GM18909 (cell line): Measurements from ENCODE around the gene RAP1B.

Experiments used
- ATAC-seq: cut with Tn5 transposase; IDR thresholded peaks from one replicate; pipeline ENCODE4 v1.9.1; 2021; ENCODE audit warnings: mild to moderate bottlenecking; ENCODE audit not compliant: unreplicated experiment, poor library complexity

Gene RAP1B

GRCh38 chr12:68611094-68611805, 551 bp downstream of the RAP1B start:
- peak; percentile 40 for ATAC-seq

- ATAC-seq = no peak
Measured at GRCh38 chr12:68611806-68612160, 1.1 kb downstream of the RAP1B start.

- no peak for ATAC-seq
Measured at GRCh38 chr12:68612202-68612601, 1.5 kb downstream of the RAP1B start.

- ATAC-seq = no peak
Measured at GRCh38 chr12:68612697-68613096, 2.0 kb downstream of the RAP1B start.

GRCh38 chr12:68613209-68613904, 2.7 kb downstream of the RAP1B start:
- no peak for ATAC-seq

- ATAC-seq = no peak
Measured at GRCh38 chr12:68614105-68614679, 3.5 kb downstream of the RAP1B start.

GRCh38 chr12:68614769-68615168, 4.1 kb downstream of the RAP1B start:
- ATAC-seq = no peak

- ATAC-seq = no peak
Measured at GRCh38 chr12:68617160-68617926, 6.6 kb downstream of the RAP1B start.

GRCh38 chr12:68619541-68619940, 8.8 kb downstream of the RAP1B start:
- no peak for ATAC-seq

GRCh38 chr12:68620519-68621471, 10.1 kb downstream of the RAP1B start:
- no peak for ATAC-seq

GRCh38 chr12:68621472-68622081, 10.9 kb downstream of the RAP1B start:
- ATAC-seq = no peak

- ATAC-seq = no peak
Measured at GRCh38 chr12:68622250-68622649, 11.6 kb downstream of the RAP1B start.

GRCh38 chr12:68623059-68623458, 12.4 kb downstream of the RAP1B start:
- ATAC-seq = no peak

GRCh38 chr12:68623984-68624383, 13.3 kb downstream of the RAP1B start:
- ATAC-seq = no peak

GRCh38 chr12:68624933-68625332, 14.2 kb downstream of the RAP1B start:
- ATAC-seq = no peak

GRCh38 chr12:68627673-68628319, 17.1 kb downstream of the RAP1B start:
- no peak for ATAC-seq

GRCh38 chr12:68628698-68629097, 18.0 kb downstream of the RAP1B start:
- ATAC-seq = no peak

GRCh38 chr12:68630050-68630449, 19.4 kb downstream of the RAP1B start:
- ATAC-seq = no peak

GRCh38 chr12:68630598-68630997, 19.9 kb downstream of the RAP1B start:
- ATAC-seq = no peak
